ENCODE data around the gene BPIFA2. TPM values are rescaled to one million over a fixed set of nuclear protein-coding genes. Genes with fewer than 3 reads are reported as not detected.
"Not testable (repeated sequence)": the region's sequence is repeated elsewhere in the genome, so short reads cannot be mapped to it uniquely, and the experiment has no call there.

Gene BPIFA2
- total RNA-seq, 4 donors from 2014 or later: not detected

DNA sequence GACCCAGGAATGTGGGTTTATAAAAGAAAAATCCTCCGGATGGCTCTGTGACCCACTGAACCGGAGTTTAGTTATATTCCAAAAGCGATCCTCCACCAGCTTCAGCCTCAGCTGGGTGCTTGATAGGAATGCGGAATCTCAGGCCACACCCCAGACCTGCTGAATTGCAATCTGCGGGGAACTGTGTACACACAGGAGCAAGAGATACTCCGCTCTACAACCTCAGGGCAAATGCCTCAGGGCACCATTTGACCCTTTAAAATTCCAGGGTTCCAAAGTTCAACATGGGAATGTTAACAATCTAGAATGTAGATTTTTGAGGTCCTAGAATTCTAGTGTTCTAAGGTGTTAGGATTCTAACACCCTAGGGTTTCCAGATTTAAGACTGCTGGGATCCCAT is 10.8 kb downstream of the BPIFA2 start:
- no peak for DNase-seq
- no peaks in the 10 kb centered on the region for H3K27me3 ChIP-seq
- H3K4me3 ChIP-seq: no peak overlapping the region
- intact Hi-C loops (cut with DNase I; ENCODE audit: low total_unique reads) (no loop called here), in situ Hi-C loops (cut with MboI; ENCODE audit: low pct_ligation_motif_present in 1 of 4, low pct_unique_long_range_greater_than_20kb in 1 of 4, low sequenced_read_pairs in 3 of 4) (no loop called here)
- H3K36me3 ChIP-seq: no peaks in the 10 kb centered on the region
- TF ChIP-seq, protein P1, sequence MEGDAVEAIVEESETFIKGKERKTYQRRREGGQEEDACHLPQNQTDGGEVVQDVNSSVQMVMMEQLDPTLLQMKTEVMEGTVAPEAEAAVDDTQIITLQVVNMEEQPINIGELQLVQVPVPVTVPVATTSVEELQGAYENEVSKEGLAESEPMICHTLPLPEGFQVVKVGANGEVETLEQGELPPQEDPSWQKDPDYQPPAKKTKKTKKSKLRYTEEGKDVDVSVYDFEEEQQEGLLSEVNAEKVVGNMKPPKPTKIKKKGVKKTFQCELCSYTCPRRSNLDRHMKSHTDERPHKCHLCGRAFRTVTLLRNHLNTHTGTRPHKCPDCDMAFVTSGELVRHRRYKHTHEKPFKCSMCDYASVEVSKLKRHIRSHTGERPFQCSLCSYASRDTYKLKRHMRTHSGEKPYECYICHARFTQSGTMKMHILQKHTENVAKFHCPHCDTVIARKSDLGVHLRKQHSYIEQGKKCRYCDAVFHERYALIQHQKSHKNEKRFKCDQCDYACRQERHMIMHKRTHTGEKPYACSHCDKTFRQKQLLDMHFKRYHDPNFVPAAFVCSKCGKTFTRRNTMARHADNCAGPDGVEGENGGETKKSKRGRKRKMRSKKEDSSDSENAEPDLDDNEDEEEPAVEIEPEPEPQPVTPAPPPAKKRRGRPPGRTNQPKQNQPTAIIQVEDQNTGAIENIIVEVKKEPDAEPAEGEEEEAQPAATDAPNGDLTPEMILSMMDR (IDR thresholded peaks at IDR 0.05): no peak
- TF ChIP-seq POLR2AphosphoS5 (IDR thresholded peaks at IDR 0.05) (no peak), POLR2A (IDR thresholded peaks at IDR 0.05) (no peak), EP300 (IDR thresholded peaks at IDR 0.05; ENCODE audit: low read depth) (no peak)
- H3K27ac ChIP-seq: no peak overlapping the region
- H3K9me3 ChIP-seq: no peaks in the 10 kb centered on the region
- H3K4me1 ChIP-seq: no peaks in the 10 kb centered on the region
- 48 to 51% methylated on average over 3 to 6 of the region's 6 CpGs for WGBS, 2 donors (ENCODE audit: low coverage in 1 of 2)

DNA sequence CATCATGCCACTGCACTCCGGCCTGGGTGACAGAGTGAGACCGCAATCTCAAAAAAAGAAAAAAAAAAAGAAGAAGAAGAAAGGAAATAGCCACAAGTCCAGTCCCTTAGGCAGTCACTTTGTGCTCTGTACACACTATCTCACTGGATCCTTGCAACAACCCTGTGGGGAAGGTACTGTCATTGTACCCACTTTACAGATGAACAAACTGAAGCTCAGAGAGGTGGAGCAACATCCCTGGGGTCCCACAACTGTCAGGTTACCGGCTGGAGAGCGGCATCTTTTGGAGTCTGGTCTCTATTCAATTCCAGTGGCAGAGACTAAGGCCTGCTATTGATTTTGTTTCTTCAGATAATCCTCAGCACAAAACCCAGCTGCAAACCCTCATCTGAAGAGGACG is 12.2 kb downstream of the BPIFA2 start:
- in situ Hi-C loops (cut with MboI; ENCODE audit: low pct_ligation_motif_present in 1 of 4, low pct_unique_long_range_greater_than_20kb in 1 of 4, low sequenced_read_pairs in 3 of 4) (no loop called here), intact Hi-C loops (cut with DNase I; ENCODE audit: low total_unique reads) (no loop called here)
- Histone ChIP-seq H3K4me1 (no peaks in the 10 kb centered on the region), H3K36me3 (no peaks in the 10 kb centered on the region), H3K9me3 (no peaks in the 10 kb centered on the region), H3K27me3 (no peaks in the 10 kb centered on the region), H3K27ac (no peak overlapping the region), H3K4me3 (no peak overlapping the region)
- 87 to 95% methylated on average over 3 to 5 of the region's 5 CpGs for WGBS, 2 donors (ENCODE audit: low coverage in 1 of 2)
- TF ChIP-seq, protein P1 (IDR thresholded peaks at IDR 0.05): no peak
- TF ChIP-seq POLR2AphosphoS5 (IDR thresholded peaks at IDR 0.05): no peak
- TF ChIP-seq EP300 (IDR thresholded peaks at IDR 0.05; ENCODE audit: low read depth): no peak
- no peak for TF ChIP-seq POLR2A (IDR thresholded peaks at IDR 0.05)
- DNase-seq: no peak

DNA sequence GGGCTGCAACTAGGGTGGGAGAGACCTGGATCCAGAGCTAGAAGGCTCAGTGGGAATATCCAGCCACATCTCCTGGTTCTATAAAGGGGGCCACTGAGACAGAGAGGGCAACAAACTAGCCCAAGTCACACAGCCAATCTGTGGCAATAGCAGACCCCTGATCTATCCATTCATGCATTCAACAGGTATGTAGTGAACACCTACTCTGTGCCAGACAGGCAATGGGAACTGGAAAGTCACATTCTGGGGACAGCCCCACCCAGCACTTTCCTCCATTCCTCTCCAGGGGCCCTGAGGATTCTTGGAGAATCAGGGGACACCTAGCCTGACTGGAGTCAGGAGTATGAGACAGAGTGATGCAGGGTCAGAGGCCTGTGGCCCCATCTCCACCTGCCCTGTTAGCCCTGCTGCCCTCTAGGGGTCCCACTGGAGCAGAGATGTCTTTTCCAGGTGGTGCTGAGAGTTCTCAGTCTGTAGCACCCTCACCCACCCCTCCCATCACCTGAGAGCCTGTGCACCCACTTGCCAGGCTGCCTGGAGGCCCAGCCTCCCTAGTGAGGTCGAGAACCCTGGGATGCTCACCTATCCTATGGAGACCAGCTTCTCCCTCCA is 13.6 kb downstream of the BPIFA2 start:
- in situ Hi-C loops (cut with MboI; ENCODE audit: low pct_ligation_motif_present in 1 of 4, low pct_unique_long_range_greater_than_20kb in 1 of 4, low sequenced_read_pairs in 3 of 4) (no loop called here), intact Hi-C loops (cut with DNase I; ENCODE audit: low total_unique reads) (no loop called here)
- TF ChIP-seq POLR2AphosphoS5 (IDR thresholded peaks at IDR 0.05): no peak
- TF ChIP-seq, protein P1 (IDR thresholded peaks at IDR 0.05): no peak
- no peak for TF ChIP-seq POLR2A (IDR thresholded peaks at IDR 0.05)
- Histone ChIP-seq H3K9me3 (no peaks in the 10 kb centered on the region), H3K4me1 (no peaks in the 10 kb centered on the region), H3K27me3 (no peaks in the 10 kb centered on the region), H3K27ac (no peak overlapping the region), H3K36me3 (no peaks in the 10 kb centered on the region), H3K4me3 (no peak overlapping the region)
- 43% methylated on average over 1 of the region's 1 CpG; no CpG with 5 or more reads in 1 of the 2 donors for WGBS, 2 donors (ENCODE audit: low coverage in 1 of 2)
- DNase-seq: no peak

DNA sequence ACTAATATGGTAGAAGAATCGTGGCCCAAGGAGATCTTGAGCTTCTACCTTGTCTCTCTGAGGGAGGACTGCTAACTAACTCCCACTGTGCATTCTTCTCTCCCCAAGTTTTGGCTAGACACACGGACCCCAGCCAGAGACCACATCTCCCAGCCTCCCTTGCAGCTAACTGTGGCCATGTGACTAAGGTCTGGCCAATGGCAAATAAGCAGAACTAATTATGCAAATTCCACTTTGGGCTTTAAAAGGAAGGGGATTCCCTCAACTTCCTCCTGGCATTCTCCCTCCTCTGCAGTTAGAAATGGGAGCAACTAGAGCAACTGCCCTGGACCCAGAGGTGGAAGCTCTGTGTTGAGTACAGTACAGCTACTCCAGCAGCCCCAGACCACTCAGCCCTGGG is 15.4 kb downstream of the BPIFA2 start:
- Histone ChIP-seq H3K27ac (no peak overlapping the region), H3K4me1 (no peaks in the 10 kb centered on the region), H3K4me3 (no peak overlapping the region), H3K27me3 (no peaks in the 10 kb centered on the region), H3K36me3 (no peaks in the 10 kb centered on the region), H3K9me3 (no peaks in the 10 kb centered on the region)
- in situ Hi-C loops (cut with MboI; ENCODE audit: low pct_ligation_motif_present in 1 of 4, low pct_unique_long_range_greater_than_20kb in 1 of 4, low sequenced_read_pairs in 3 of 4) (no loop called here), intact Hi-C loops (cut with DNase I; ENCODE audit: low total_unique reads) (no loop called here)
- 73% methylated on average over 2 of the region's 2 CpGs; no CpG with 5 or more reads in 1 of the 2 donors for WGBS, 2 donors (ENCODE audit: low coverage in 1 of 2)
- no peak for DNase-seq
- TF ChIP-seq, protein P1 (IDR thresholded peaks at IDR 0.05): no peak
- TF ChIP-seq EP300 (IDR thresholded peaks at IDR 0.05; ENCODE audit: low read depth) (no peak), POLR2AphosphoS5 (IDR thresholded peaks at IDR 0.05) (no peak), POLR2A (IDR thresholded peaks at IDR 0.05) (no peak)

DNA sequence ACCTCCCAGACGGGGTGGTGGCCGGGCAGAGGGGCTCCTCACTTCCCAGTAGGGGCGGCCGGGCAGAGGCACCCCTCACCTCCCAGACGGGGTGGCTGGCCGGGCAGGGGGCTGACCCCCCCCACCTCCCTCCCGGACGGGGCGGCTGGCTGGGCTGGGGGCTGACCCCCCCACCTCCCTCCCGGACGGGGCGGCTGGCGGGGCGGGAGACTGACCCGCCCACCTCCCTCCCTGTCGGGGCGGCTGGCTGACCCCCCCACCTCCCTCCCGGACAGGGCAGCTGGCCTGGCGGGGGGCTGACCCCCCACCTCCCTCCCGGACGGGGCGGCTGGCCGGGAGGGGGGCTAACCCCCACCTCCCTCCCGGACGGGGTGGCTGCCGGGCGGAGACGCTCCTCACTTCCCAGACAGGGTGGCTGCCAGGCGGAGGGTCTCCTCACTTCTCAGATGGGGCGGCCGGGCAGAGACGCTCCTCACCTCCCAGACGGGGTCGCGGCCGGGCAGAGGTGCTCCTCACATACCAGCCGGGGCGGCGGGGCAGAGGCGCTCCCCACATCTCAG is 17.2 kb downstream of the BPIFA2 start:
- H3K9me3 ChIP-seq; H3K36me3 ChIP-seq; H3K27ac ChIP-seq; H3K4me1 ChIP-seq; DNase-seq; H3K4me3 ChIP-seq; in situ Hi-C loops (cut with MboI; ENCODE audit: low pct_ligation_motif_present in 1 of 4, low pct_unique_long_range_greater_than_20kb in 1 of 4, low sequenced_read_pairs in 3 of 4); intact Hi-C loops (cut with DNase I; ENCODE audit: low total_unique reads); H3K27me3 ChIP-seq: not testable (repeated sequence)
- WGBS, 2 donors (ENCODE audit: low coverage in 1 of 2): 96% methylated on average over 20 of the region's 40 CpGs; no CpG with 5 or more reads in 1 of the 2 donors
